Testis (tissue), 2 donors: Measurements from ENCODE around the gene IFI44L.

Experiments used
- POLR2A ChIP-seq: fragments of 450-650 bp; IDR thresholded peaks from one replicate; pipeline ENCODE4 v1.6.1; 2017; ENCODE audit warnings: antibody characterized with exemption, mild to moderate bottlenecking, moderate library complexity
- TF ChIP-seq, protein P1 (sequence below), 3 experiments: fragments of 450-650 bp in 2 of 3; fragments of 200-600 bp in 1 of 3; sonication (generic) in 1 of 3; IDR thresholded peaks; one replicate each; pipeline ENCODE4 v1.5.1; 2016 to 2019; ENCODE audit warnings: antibody characterized with exemption in 3 of 3, mild to moderate bottlenecking in 2 of 3, moderate library complexity in 1 of 3

GRCh38 chr1:78682496-78682895 lies 62.2 kb downstream of the IFI44L start:
- TF ChIP-seq, protein P1, sequence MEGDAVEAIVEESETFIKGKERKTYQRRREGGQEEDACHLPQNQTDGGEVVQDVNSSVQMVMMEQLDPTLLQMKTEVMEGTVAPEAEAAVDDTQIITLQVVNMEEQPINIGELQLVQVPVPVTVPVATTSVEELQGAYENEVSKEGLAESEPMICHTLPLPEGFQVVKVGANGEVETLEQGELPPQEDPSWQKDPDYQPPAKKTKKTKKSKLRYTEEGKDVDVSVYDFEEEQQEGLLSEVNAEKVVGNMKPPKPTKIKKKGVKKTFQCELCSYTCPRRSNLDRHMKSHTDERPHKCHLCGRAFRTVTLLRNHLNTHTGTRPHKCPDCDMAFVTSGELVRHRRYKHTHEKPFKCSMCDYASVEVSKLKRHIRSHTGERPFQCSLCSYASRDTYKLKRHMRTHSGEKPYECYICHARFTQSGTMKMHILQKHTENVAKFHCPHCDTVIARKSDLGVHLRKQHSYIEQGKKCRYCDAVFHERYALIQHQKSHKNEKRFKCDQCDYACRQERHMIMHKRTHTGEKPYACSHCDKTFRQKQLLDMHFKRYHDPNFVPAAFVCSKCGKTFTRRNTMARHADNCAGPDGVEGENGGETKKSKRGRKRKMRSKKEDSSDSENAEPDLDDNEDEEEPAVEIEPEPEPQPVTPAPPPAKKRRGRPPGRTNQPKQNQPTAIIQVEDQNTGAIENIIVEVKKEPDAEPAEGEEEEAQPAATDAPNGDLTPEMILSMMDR (IDR thresholded peaks at IDR 0.05), result no peak
- TF ChIP-seq POLR2A, result no peak
